K562 (cell line): ENCODE results near the gene PCDHB6. TPM values are rescaled to one million over a fixed set of nuclear protein-coding genes. Genes with fewer than 3 reads are reported as not detected.
"Not testable (repeated sequence)": the region's sequence is repeated elsewhere in the genome, so short reads cannot be mapped to it uniquely, and the experiment has no call there.

Source experiments
- ATAC-seq: fragments of 200-7000 bp; cut with Tn5 transposase; 3 replicates; pipeline ENCODE4 v1.9.1; 2020; ENCODE audit warnings: moderate library complexity
- BruUV-seq: library from RNA; stranded (reverse); fragments of 400-500 nt; replicated peaks from 2 replicates; lab custom pipeline; 2021; lab: Mats Ljungman, UMichigan
- CTCF ChIA-PET: fragments of 300-600 bp; formaldehyde crosslinking; extraction: SDS; loops from one replicate; lab custom pipeline; 2021; ENCODE audit warnings: low intra/inter-chr PET ratio; lab: Yijun Ruan, JAX
- POLR2A ChIA-PET: fragments of 300-600, 350-650 bp; sonication (Branson Sonifier 250); formaldehyde crosslinking; extraction: SDS; loops from one replicate; lab custom pipeline; 2021; ENCODE audit warnings: antibody characterized with exemption, inconsistent platforms; lab: Yijun Ruan, JAX
- DNase-seq, 4 experiments: peaks; one replicate each; pipeline versions ENCODE4 v3.0.0 to v3.0.0-alpha.2; 2011 to 2018; ENCODE audit warnings: low spot score in 3 of 4, mixed read lengths in 3 of 4; ENCODE audit errors: extremely low read depth in 1 of 4
- FAIRE-seq: peaks from 2 replicates; lab custom pipeline; 2011; peaks lifted over from hg19 to GRCh38; lab: Jason Lieb, UNC
- H2AFZ ChIP-seq: 2 replicates; pipeline ENCODE4 v1.6.0; 2011; ENCODE audit warnings: low read depth, low read length, control low read depth, inconsistent platforms
- H3K27ac ChIP-seq: fragments of 200-600 bp; 3 replicates; pipeline ENCODE4 v1.8.0; 2011; ENCODE audit warnings: low read depth, mild to moderate bottlenecking, control low read depth, inconsistent platforms, low read length, moderate library complexity, mixed read lengths; ENCODE audit errors: extremely low read depth
- H3K27me3 ChIP-seq, 2 experiments: fragments of 300-600 bp in 1 of 2; 2 replicates in 1 of 2; 3 replicates in 1 of 2; pipeline versions ENCODE4 v1.6.0 to v1.8.0; 2011; ENCODE audit warnings: inconsistent platforms in 2 of 2, low read length in 2 of 2, mild to moderate bottlenecking in 1 of 2, mixed read lengths in 1 of 2, moderate library complexity in 1 of 2; ENCODE audit not compliant: control insufficient read depth in 2 of 2, insufficient read depth in 2 of 2
- H3K36me3 ChIP-seq: fragments of 300-600 bp; 3 replicates; pipeline ENCODE4 v1.8.0; 2011; ENCODE audit warnings: mild to moderate bottlenecking, low read length, inconsistent platforms; ENCODE audit not compliant: control insufficient read depth, insufficient read depth
- H3K4me1 ChIP-seq, 2 experiments: fragments of 200-600 bp in 1 of 2; replicated peaks in 1 of 2; 2 replicates in 1 of 2; 3 replicates in 1 of 2; pipeline versions ENCODE4 v1.5.1 to v1.8.0; 2011; ENCODE audit warnings: inconsistent platforms in 2 of 2, low read length in 2 of 2, mild to moderate bottlenecking in 1 of 2, mixed read lengths in 1 of 2, moderate library complexity in 1 of 2; ENCODE audit not compliant: control insufficient read depth in 2 of 2, insufficient read depth in 2 of 2
- H3K4me2 ChIP-seq: 2 replicates; pipeline ENCODE4 v1.6.1; 2011; ENCODE audit warnings: low read length, control low read depth, inconsistent platforms, mixed read lengths; ENCODE audit not compliant: insufficient read depth
- H3K4me3 ChIP-seq: fragments of 200-600 bp; sonication (generic), shearing (Covaris generic); 2 replicates; pipeline ENCODE4 v1.5.1; 2016; ENCODE audit warnings: control low read depth, inconsistent platforms
- H3K79me2 ChIP-seq: fragments of 200-600 bp; 3 replicates; pipeline ENCODE4 v1.8.0; 2011; ENCODE audit warnings: low read length, inconsistent platforms; ENCODE audit not compliant: control insufficient read depth, insufficient read depth
- H3K9ac ChIP-seq, 2 experiments: 2 replicates each; pipeline versions ENCODE4 v1.6.0 to v1.6.1; 2011; ENCODE audit warnings: low read depth in 2 of 2, low read length in 2 of 2, control low read depth in 1 of 2, inconsistent platforms in 1 of 2, mild to moderate bottlenecking in 1 of 2, mixed read lengths in 1 of 2; ENCODE audit not compliant: insufficient read depth in 1 of 2
- H3K9me1 ChIP-seq: one replicate; pipeline ENCODE4 v1.6.0; 2011; ENCODE audit warnings: inconsistent platforms, mild to moderate bottlenecking, low read length, moderate library complexity; ENCODE audit not compliant: control insufficient read depth, insufficient read depth
- H3K9me3 ChIP-seq: replicated peaks from 2 replicates; pipeline ENCODE4 v1.5.1; 2011; ENCODE audit warnings: low read depth, low read length, inconsistent platforms; ENCODE audit not compliant: control insufficient read depth, insufficient read depth
- H4K20me1 ChIP-seq: replicated peaks from 2 replicates; pipeline ENCODE4 v1.6.1; 2011; ENCODE audit warnings: low read length, inconsistent platforms, mixed read lengths; ENCODE audit not compliant: control insufficient read depth, insufficient read depth
- EWSR1 ChIP-seq: fragments of 450-650 bp; IDR thresholded peaks from 2 replicates; pipeline ENCODE4 v1.6.1; 2018; ENCODE audit warnings: borderline replicate concordance, mild to moderate bottlenecking, low read depth, moderate library complexity; ENCODE audit not compliant: partially characterized antibody
- MEF2D ChIP-seq: conservative IDR thresholded peaks from 2 replicates; pipeline ENCODE4 v1.6.1; 2016; ENCODE audit warnings: low read depth, missing genetic modification characterization, missing compliant biosample characterization
- WGBS: fragments of 100-300 bp; shearing (Covaris generic); methylation state at CpG from one replicate; pipeline ENCODE4 v1.1.6; 2016; ENCODE audit warnings: low coverage, mixed read lengths; ENCODE audit not compliant: insufficient coverage; ENCODE audit errors: missing lambda C conversion rate; 5-methylcytosine and 5-hydroxymethylcytosine counted together
- in situ Hi-C: fragments of 300-500 bp; cut with MboI; formaldehyde crosslinking; loops from 4 replicates; pipeline ENCODE4 v1.15.0; 2018; ENCODE audit warnings: inconsistent platforms, mixed read lengths
- intact Hi-C: fragments of 100-400 bp; cut with micrococcal nuclease; formaldehyde crosslinking; loops from 2 replicates; pipeline ENCODE4 v1.14.2; 2022
- polyA plus RNA-seq, 8 experiments: library from polyadenylated mRNA; depleted of rRNA in 4 of 8; stranded (reverse) in 5 of 8; unstranded in 3 of 8; fragments of >200 nt; fragmentation: Nextera tagmentation in 2 of 8; fragmentation: Illumina TruSeq in 1 of 8; extraction: Ambion mirVana in 2 of 8; extraction: Trizol in 1 of 8; gene quantifications; 2 replicates each; pipeline versions ENCODE4 v1.2.1 to v1.2.3, GENCODE V29; 2011 to 2014; ENCODE audit warnings: inconsistent platforms in 1 of 8, missing spikeins in 1 of 8
- total RNA-seq, 7 experiments: library from RNA; depleted of rRNA in 6 of 7; stranded (reverse); fragments of >200 nt in 6 of 7; fragmentation: Illumina TruSeq in 2 of 7; extraction: Trizol in 2 of 7; gene quantifications; 2 replicates each; pipeline versions ENCODE4 v1.2.1 to v1.2.3, GENCODE V29; 2011 to 2021; ENCODE audit warnings: low replicate concordance in 1 of 7
- TF ChIP-seq, protein P1 (sequence below), 3 experiments: IDR thresholded peaks in 2 of 3; conservative IDR thresholded peaks in 1 of 3; 2 replicates each; pipeline ENCODE4 v1.5.1; 2011 to 2012; ENCODE audit warnings: low read length in 3 of 3, mild to moderate bottlenecking in 3 of 3, control low read depth in 2 of 3, improper control_type of control experiment in 1 of 3, inconsistent platforms in 1 of 3, low read depth in 1 of 3, mixed read lengths in 1 of 3, moderate library complexity in 1 of 3; ENCODE audit not compliant: insufficient read depth in 2 of 3

PCDHB6 gene
- total and polyA plus RNA-seq, 9 of the 15 experiments (the other 6 are each of a cell fraction or from before 2014, with no cell fraction given) = not detected

DNA sequence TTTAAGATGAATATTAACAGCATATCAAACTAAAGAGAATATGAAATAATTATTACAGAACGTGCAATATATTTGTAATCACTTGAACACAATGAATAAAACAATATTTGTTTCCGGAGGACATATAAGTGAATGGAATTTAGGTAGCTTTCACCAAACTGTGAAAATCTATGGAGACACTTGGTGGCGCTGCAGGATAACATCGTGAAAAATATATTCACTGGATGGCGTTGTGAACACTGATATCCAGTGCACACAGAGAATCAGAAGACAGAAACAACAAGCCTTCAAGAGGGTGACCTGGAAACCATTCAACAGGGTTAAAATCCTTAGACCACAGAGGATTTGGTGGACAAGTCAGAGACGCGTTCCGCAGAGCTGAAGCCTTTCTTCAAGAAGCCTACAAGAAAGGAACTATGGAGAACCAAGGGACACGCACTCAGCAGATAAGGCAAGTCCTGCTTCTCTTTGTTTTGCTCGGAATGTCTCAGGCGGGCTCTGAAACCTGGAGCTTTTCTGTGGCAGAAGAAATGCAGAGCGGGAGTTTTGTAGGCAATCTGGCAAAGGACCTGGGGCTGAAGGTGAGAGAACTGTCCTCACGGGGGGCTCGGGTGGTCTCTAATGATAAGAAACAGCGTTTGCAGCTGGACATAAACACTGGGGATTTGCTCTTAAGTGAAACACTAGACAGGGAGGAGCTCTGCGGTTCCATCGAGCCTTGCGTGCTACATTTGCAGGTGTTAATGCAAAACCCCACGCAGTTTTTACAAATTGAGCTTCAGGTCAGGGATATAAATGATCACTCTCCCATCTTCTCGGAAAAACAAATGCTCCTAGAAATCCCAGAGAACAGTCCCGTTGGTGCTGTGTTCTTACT is 49.7 kb downstream of the PCDHB6 start, which contains the start of gene PCDHB11:
Gene PCDHB11, plus strand, starts transcription at position 269 of the 877 bp plus-strand sequence. Its CDS starts 148 bp downstream, at position 417.
- WGBS = 1% methylated on average over 21 of the region's 21 CpGs
- POLR2A ChIA-PET = no interaction called here
- no peak for FAIRE-seq
- TF ChIP-seq, protein P1, sequence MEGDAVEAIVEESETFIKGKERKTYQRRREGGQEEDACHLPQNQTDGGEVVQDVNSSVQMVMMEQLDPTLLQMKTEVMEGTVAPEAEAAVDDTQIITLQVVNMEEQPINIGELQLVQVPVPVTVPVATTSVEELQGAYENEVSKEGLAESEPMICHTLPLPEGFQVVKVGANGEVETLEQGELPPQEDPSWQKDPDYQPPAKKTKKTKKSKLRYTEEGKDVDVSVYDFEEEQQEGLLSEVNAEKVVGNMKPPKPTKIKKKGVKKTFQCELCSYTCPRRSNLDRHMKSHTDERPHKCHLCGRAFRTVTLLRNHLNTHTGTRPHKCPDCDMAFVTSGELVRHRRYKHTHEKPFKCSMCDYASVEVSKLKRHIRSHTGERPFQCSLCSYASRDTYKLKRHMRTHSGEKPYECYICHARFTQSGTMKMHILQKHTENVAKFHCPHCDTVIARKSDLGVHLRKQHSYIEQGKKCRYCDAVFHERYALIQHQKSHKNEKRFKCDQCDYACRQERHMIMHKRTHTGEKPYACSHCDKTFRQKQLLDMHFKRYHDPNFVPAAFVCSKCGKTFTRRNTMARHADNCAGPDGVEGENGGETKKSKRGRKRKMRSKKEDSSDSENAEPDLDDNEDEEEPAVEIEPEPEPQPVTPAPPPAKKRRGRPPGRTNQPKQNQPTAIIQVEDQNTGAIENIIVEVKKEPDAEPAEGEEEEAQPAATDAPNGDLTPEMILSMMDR (IDR thresholded peaks at IDR 0.05 in 2 of 3, conservative IDR thresholded peaks at IDR 0.05 in 1 of 3; ENCODE audit: insufficient read depth in 2 of 3, low read depth in 1 of 3, low read length in 3 of 3) = peak; percentile 22 to 42 (median 26); a peak in 3 of 6 replicates
- no peak for TF ChIP-seq EWSR1
- no peak for TF ChIP-seq MEF2D (tag)
- TF ChIP-seq, all 486 proteins: peak for 1
- Histone ChIP-seq H3K4me1 (no peaks in the 10 kb centered on the region), H3K9me1 (no peaks in the 10 kb centered on the region), H3K4me2 (no peak within 1 kb of the TSS), H3K27me3 (no peaks in the 10 kb centered on the region), H3K9me3 (no peaks in the 10 kb centered on the region), H3K36me3 (no peaks in the 10 kb centered on the region), H4K20me1 (no peaks in the 10 kb centered on the region), H3K27ac (no peak within 1 kb of the TSS), H3K4me3 (no peak within 1 kb of the TSS), H2AFZ (no peak within 1 kb of the TSS), H3K9ac (no peak within 1 kb of the TSS), H3K79me2 (no peaks in the 10 kb centered on the region)
- DNase-seq (peak in 1 of 4 experiments; percentile 4), ATAC-seq (no peak)
- CTCF ChIA-PET = interaction anchor here (0.6 to 1.1 kb wide), 2 partner anchors 365 to 679 kb away, joined by 3 read pairs; partner anchors contain the start of gene PCDH1
- in situ Hi-C loops (loop anchor here (25.0 kb wide), 1 partner anchor 938 kb away; no protein-coding TSS in a partner anchor), intact Hi-C loops (no loop called here)
- BruUV-seq = no TSS peak

DNA sequence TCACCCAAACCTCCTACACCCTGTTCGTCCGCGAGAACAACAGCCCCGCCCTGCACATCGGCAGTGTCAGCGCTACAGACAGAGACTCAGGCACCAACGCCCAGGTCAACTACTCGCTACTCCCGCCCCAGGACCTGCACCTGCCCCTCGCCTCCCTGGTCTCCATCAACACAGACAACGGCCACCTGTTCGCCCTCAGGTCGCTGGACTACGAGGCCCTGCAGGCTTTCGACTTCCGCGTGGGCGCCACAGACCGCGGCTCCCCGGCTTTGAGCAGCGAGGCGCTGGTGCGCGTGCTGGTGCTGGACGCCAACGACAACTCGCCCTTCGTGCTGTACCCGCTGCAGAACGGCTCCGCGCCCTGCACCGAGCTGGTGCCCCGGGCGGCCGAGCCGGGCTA is 51.3 kb downstream of the PCDHB6 start:
- WGBS = 7% methylated on average over 13 of the region's 38 CpGs
- ATAC-seq = not testable (repeated sequence)

DNA sequence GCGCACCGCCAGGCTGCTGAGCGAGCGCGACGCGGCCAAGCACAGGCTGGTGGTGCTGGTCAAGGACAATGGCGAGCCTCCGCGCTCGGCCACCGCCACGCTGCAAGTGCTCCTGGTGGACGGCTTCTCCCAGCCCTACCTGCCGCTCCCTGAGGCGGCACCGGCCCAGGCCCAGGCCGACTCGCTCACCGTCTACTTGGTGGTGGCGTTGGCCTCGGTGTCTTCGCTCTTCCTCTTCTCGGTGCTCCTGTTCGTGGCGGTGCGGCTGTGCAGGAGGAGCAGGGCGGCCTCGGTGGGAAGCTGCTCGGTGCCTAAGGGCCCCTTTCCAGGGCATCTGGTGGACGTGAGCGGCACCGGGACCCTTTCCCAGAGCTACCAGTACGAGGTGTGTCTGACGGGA is 51.8 kb downstream of the PCDHB6 start:
- H4K20me1 ChIP-seq, H3K27me3 ChIP-seq, DNase-seq, H3K9me1 ChIP-seq, H3K9me3 ChIP-seq, H3K27ac ChIP-seq, H3K4me1 ChIP-seq, H3K79me2 ChIP-seq, H3K4me2 ChIP-seq, BruUV-seq, H3K4me3 ChIP-seq, intact Hi-C loops, H3K36me3 ChIP-seq, H3K9ac ChIP-seq, FAIRE-seq, H2AFZ ChIP-seq, ATAC-seq, POLR2A ChIA-PET: not testable (repeated sequence)
- CTCF ChIA-PET = interaction anchor here (0.7 kb wide), 1 partner anchor 231 kb away, joined by 3 read pairs; no protein-coding TSS in a partner anchor
- in situ Hi-C loops = loop anchor here (25.0 kb wide), 1 partner anchor 936 kb away; no protein-coding TSS in a partner anchor
- WGBS = 22% methylated on average over 18 of the region's 35 CpGs

More for the DNA sequence above, 51.3 kb downstream of the PCDHB6 start:
- H3K4me1 ChIP-seq, H3K9me3 ChIP-seq, FAIRE-seq, H3K79me2 ChIP-seq, H4K20me1 ChIP-seq, DNase-seq, H3K4me3 ChIP-seq, H3K9ac ChIP-seq, BruUV-seq, intact Hi-C loops, POLR2A ChIA-PET, H3K27ac ChIP-seq, H3K4me2 ChIP-seq, H2AFZ ChIP-seq, CTCF ChIA-PET, H3K9me1 ChIP-seq, H3K36me3 ChIP-seq, H3K27me3 ChIP-seq: not testable (repeated sequence)
- in situ Hi-C loops = loop anchor here (25.0 kb wide), 1 partner anchor 936 kb away; no protein-coding TSS in a partner anchor
